Transverse colon (tissue), 3 donors: Measurements from ENCODE around the gene ZNF106.

Source experiments
- EP300 ChIP-seq: sonication (generic); formaldehyde crosslinking; IDR thresholded peaks from one replicate; pipeline ENCODE4 v1.6.1; 2017; ENCODE audit warnings: antibody characterized with exemption, low read depth
- POLR2A ChIP-seq: fragments of 450-650 bp; IDR thresholded peaks from one replicate; pipeline ENCODE4 v1.6.1; 2016; ENCODE audit warnings: antibody characterized with exemption, mild to moderate bottlenecking, moderate library complexity
- TF ChIP-seq, protein P1 (sequence below), 5 experiments: fragments of 200-600 bp in 3 of 5; fragments of 450-650 bp in 2 of 5; sonication (generic) in 3 of 5; IDR thresholded peaks; 1 replicate in 2 of 5; 2 replicates in 3 of 5; pipeline ENCODE4 v1.5.1; 2016 to 2017; ENCODE audit warnings: antibody characterized with exemption in 5 of 5, inconsistent platforms in 3 of 5, mild to moderate bottlenecking in 2 of 5, moderate library complexity in 1 of 5

DNA sequence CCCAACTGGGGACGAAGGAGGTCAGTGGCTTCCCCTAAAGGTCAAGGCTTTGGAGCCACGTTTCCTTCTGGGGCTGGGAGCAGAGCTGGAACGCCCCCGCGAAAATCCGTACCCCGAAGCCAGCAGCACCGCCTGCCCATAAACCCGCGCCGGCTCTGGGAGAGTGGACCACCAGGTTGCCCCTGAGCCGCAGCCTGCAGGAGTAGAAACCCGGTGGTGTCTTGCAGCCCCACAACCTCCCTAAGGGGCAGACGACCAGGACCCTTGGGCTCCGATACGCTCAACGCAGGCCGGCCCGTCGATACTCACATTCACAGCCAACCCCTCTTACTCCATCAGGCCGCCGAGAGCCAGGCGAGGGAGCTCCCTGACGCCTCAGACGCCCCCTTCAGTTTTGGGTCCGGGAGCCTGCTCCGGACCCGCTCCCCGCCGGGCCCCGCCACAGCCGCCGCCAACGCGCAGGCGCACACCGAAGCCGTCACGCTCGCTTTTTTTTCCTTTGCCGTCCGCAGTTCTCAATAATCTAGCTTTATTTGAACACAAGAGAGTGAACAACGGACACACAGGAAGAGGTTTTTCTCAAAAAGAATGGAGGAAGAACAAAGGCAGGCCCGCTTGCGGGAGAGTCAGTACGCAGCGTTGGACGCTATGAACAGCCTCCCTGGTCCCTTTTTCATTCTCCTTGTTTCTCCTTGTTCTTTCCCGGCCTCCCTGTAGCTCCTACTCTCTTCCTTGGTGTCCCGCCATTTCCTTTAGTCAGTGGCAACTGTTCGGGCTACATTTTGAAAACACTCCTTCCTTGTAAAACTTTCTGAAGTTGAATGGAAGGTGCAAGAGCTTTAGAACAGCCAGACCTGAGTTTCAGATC is at the start of gene ZNF106:
- TF ChIP-seq, protein P1, sequence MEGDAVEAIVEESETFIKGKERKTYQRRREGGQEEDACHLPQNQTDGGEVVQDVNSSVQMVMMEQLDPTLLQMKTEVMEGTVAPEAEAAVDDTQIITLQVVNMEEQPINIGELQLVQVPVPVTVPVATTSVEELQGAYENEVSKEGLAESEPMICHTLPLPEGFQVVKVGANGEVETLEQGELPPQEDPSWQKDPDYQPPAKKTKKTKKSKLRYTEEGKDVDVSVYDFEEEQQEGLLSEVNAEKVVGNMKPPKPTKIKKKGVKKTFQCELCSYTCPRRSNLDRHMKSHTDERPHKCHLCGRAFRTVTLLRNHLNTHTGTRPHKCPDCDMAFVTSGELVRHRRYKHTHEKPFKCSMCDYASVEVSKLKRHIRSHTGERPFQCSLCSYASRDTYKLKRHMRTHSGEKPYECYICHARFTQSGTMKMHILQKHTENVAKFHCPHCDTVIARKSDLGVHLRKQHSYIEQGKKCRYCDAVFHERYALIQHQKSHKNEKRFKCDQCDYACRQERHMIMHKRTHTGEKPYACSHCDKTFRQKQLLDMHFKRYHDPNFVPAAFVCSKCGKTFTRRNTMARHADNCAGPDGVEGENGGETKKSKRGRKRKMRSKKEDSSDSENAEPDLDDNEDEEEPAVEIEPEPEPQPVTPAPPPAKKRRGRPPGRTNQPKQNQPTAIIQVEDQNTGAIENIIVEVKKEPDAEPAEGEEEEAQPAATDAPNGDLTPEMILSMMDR (IDR thresholded peaks at IDR 0.05): no peak
- no peak for TF ChIP-seq EP300
- TF ChIP-seq POLR2A: peak; percentile 84
